Activated CD4-positive, CD25-positive, alpha-beta regulatory T cell treated with anti-CD3 and anti-CD28 coated beads, Interleukin-2, amount 50 U/mL, for 16 hours (primary cell): ENCODE data around the gene MBD3L4.
"Not testable (repeated sequence)": the region's sequence is repeated elsewhere in the genome, so short reads cannot be mapped to it uniquely, and the experiment has no call there.

Experiments
- DNase-seq: peaks from one replicate; pipeline ENCODE4 v3.0.0-alpha.2; 2020; ENCODE audit warnings: low read depth, low spot score

Gene MBD3L4

GRCh38 chr19:7040079-7040478 is at the start of gene MBD3L4:
Gene MBD3L4, minus strand, starts transcription at chr19:7040179. Its CDS starts 35 bp downstream, at chr19:7040144.
- DNase-seq: not testable (repeated sequence)

- no peak for DNase-seq
Measured at GRCh38 chr19:7088999-7089398, 49.0 kb upstream of the MBD3L4 start.

- DNase-seq: no peak
Measured at GRCh38 chr19:7083076-7083956, 43.3 kb upstream of the MBD3L4 start.

GRCh38 chr19:7078008-7078407 is 38.0 kb upstream of the MBD3L4 start:
- no peak for DNase-seq

GRCh38 chr19:7076151-7076550 is 36.2 kb upstream of the MBD3L4 start:
- DNase-seq: no peak

GRCh38 chr19:7074705-7075282 is 34.8 kb upstream of the MBD3L4 start:
- DNase-seq: no peak

- DNase-seq: no peak
Measured at GRCh38 chr19:7072541-7072940, 32.6 kb upstream of the MBD3L4 start.

GRCh38 chr19:7069904-7070226 is 29.9 kb upstream of the MBD3L4 start:
- DNase-seq: no peak

- peak; percentile 98 for DNase-seq
Measured at GRCh38 chr19:7069042-7069903, 29.3 kb upstream of the MBD3L4 start, which contains the start of gene ZNF557. Gene ZNF557, plus strand, starts transcription at chr19:7069703. Its CDS starts 5,372 bp downstream, at chr19:7075075.

GRCh38 chr19:7068599-7068998 is 28.6 kb upstream of the MBD3L4 start:
- DNase-seq: no peak

GRCh38 chr19:7067716-7068115 is 27.7 kb upstream of the MBD3L4 start:
- no peak for DNase-seq

- DNase-seq: not testable (repeated sequence)
Measured at GRCh38 chr19:7067122-7067521, 27.1 kb upstream of the MBD3L4 start.

- no peak for DNase-seq
Measured at GRCh38 chr19:7063764-7064418, 23.9 kb upstream of the MBD3L4 start.

- no peak for DNase-seq
Measured at GRCh38 chr19:7063339-7063738, 23.4 kb upstream of the MBD3L4 start.

- DNase-seq: not testable (repeated sequence)
Measured at GRCh38 chr19:7059977-7060376, 20.0 kb upstream of the MBD3L4 start.

GRCh38 chr19:7058576-7058975 is 18.6 kb upstream of the MBD3L4 start, which contains the start of gene MBD3L3:
Gene MBD3L3, minus strand, starts transcription at chr19:7058676. Its CDS starts 71 bp downstream, at chr19:7058605.
- DNase-seq: not testable (repeated sequence)

- not testable (repeated sequence) for DNase-seq
Measured at GRCh38 chr19:7056371-7056770, 16.4 kb upstream of the MBD3L4 start.

GRCh38 chr19:7055679-7056078 is 15.7 kb upstream of the MBD3L4 start:
- DNase-seq: not testable (repeated sequence)

- not testable (repeated sequence) for DNase-seq
Measured at GRCh38 chr19:7054635-7055368, 14.8 kb upstream of the MBD3L4 start.

GRCh38 chr19:7052896-7053295 is 12.9 kb upstream of the MBD3L4 start:
- DNase-seq: not testable (repeated sequence)

GRCh38 chr19:7051421-7051820 is 11.4 kb upstream of the MBD3L4 start:
- not testable (repeated sequence) for DNase-seq
